WTC11 (cell line): Measurements from ENCODE around the gene TUBA3C. TPM values are rescaled to one million over a fixed set of nuclear protein-coding genes. Genes with fewer than 3 reads are reported as not detected.

Experiments used
- ATAC-seq: fragments of 200-7000 bp; cut with Tn5 transposase; 2 replicates; pipeline ENCODE4 v1.10.0; 2021; ENCODE audit warnings: mild to moderate bottlenecking, moderate library complexity
- CTCF ChIA-PET: fragments of 300-600 bp; sonication (Branson Sonifier 250); formaldehyde crosslinking; loops from one replicate; lab custom pipeline; 2021; ENCODE audit warnings: antibody characterized with exemption; lab: Charles Lee
- POLR2A ChIA-PET: fragments of 350-600 bp; sonication (Branson Sonifier 250); formaldehyde crosslinking; loops from one replicate; lab custom pipeline; 2021; ENCODE audit warnings: antibody characterized with exemption; lab: Charles Lee
- DNase-seq: peaks from one replicate; pipeline ENCODE4 v3.0.0; 2021; ENCODE audit warnings: low spot score
- H3K27ac Mint-ChIP-seq: 2 replicates; pipeline ENCODE4 v1.8.0; 2021; ENCODE audit warnings: mixed read lengths
- H3K27me3 Mint-ChIP-seq: 2 replicates; pipeline ENCODE4 v1.8.0; 2021; ENCODE audit warnings: low read depth, mild to moderate bottlenecking, moderate library complexity, mixed read lengths
- H3K36me3 Mint-ChIP-seq: 2 replicates; pipeline ENCODE4 v1.8.0; 2021; ENCODE audit warnings: mixed read lengths
- H3K4me1 Mint-ChIP-seq: 2 replicates; pipeline ENCODE4 v1.8.0; 2022; ENCODE audit warnings: mixed read lengths
- H3K4me3 Mint-ChIP-seq: 2 replicates; pipeline ENCODE4 v1.8.0; 2021; ENCODE audit warnings: mild to moderate bottlenecking, moderate library complexity, mixed read lengths
- H3K9me3 Mint-ChIP-seq: 2 replicates; pipeline ENCODE4 v1.8.0; 2021; ENCODE audit warnings: mixed read lengths
- ATF6 ChIP-seq: sonication (generic); formaldehyde crosslinking; IDR thresholded peaks from 2 replicates; pipeline ENCODE4 v1.8.1; 2023; ENCODE audit warnings: mild to moderate bottlenecking, missing genetic modification reagents
- GRHL2 ChIP-seq: fragments of 250-450 bp; sonication (Bioruptor Pico); IDR thresholded peaks from 2 replicates; pipeline ENCODE4 v1.8.0; 2022; ENCODE audit warnings: mild to moderate bottlenecking, moderate library complexity; ENCODE audit not compliant: insufficient replicate concordance, severe bottlenecking
- JUN ChIP-seq: sonication (generic); formaldehyde crosslinking; IDR thresholded peaks from 2 replicates; pipeline ENCODE4 v1.8.0; 2023; ENCODE audit warnings: mild to moderate bottlenecking, missing genetic modification reagents
- MYBL2 ChIP-seq: sonication (generic); formaldehyde crosslinking; IDR thresholded peaks from 2 replicates; pipeline ENCODE4 v1.8.1; 2023; ENCODE audit warnings: mild to moderate bottlenecking, moderate library complexity, missing genetic modification reagents
- NFYB ChIP-seq: sonication (generic); formaldehyde crosslinking; conservative IDR thresholded peaks from 2 replicates; pipeline ENCODE4 v1.8.0; 2022; ENCODE audit warnings: low read depth, missing genetic modification reagents
- NR3C1 ChIP-seq: sonication (generic); formaldehyde crosslinking; conservative IDR thresholded peaks from 2 replicates; pipeline ENCODE4 v1.8.1; 2023; ENCODE audit warnings: low read depth, mild to moderate bottlenecking, missing genetic modification reagents
- PRDM15 ChIP-seq: sonication (generic); formaldehyde crosslinking; IDR thresholded peaks from 2 replicates; pipeline ENCODE4 v1.8.0; 2022; ENCODE audit warnings: missing genetic modification reagents
- RORB ChIP-seq: fragments of 250-450 bp; sonication (Bioruptor Pico); IDR thresholded peaks from 2 replicates; pipeline ENCODE4 v1.9.0; 2021; ENCODE audit warnings: mild to moderate bottlenecking
- SMAD3 ChIP-seq: sonication (generic); formaldehyde crosslinking; IDR thresholded peaks from 2 replicates; pipeline ENCODE4 v1.8.0; 2022; ENCODE audit warnings: missing genetic modification reagents, mild to moderate bottlenecking, borderline replicate concordance
- TCF7 ChIP-seq: sonication (generic); formaldehyde crosslinking; IDR thresholded peaks from 2 replicates; pipeline ENCODE4 v1.8.0; 2022; ENCODE audit warnings: mild to moderate bottlenecking, low read depth, missing genetic modification reagents, moderate library complexity
- ZBTB21 ChIP-seq: sonication (generic); formaldehyde crosslinking; IDR thresholded peaks from 2 replicates; pipeline ENCODE4 v1.8.1; 2023; ENCODE audit warnings: mild to moderate bottlenecking, missing genetic modification reagents, borderline replicate concordance
- ZNF425 ChIP-seq: fragments of 250-450 bp; sonication (Bioruptor Pico); conservative IDR thresholded peaks from 2 replicates; pipeline ENCODE4 v1.9.0; 2021; ENCODE audit warnings: mild to moderate bottlenecking
- ZNF512 ChIP-seq: sonication (generic); formaldehyde crosslinking; IDR thresholded peaks from 2 replicates; pipeline ENCODE4 v1.8.1; 2022; ENCODE audit warnings: missing genetic modification reagents, borderline replicate concordance
- ZNF532 ChIP-seq: fragments of 250-450 bp; sonication (Bioruptor Pico); IDR thresholded peaks from 2 replicates; pipeline ENCODE4 v1.9.0; 2021; ENCODE audit warnings: mild to moderate bottlenecking, borderline replicate concordance
- ZNF671 ChIP-seq: fragments of 250-450 bp; sonication (Bioruptor Pico); IDR thresholded peaks from 2 replicates; pipeline ENCODE4 v1.8.0; 2021; ENCODE audit warnings: mild to moderate bottlenecking
- total RNA-seq: library from RNA; stranded (reverse); gene quantifications from 3 replicates; pipeline ENCODE4 v1.2.3, GENCODE V29; 2021

Gene TUBA3C
- total RNA-seq, 1 experiment from 2014 or later: not detected

GRCh38 chr13:19156013-19156825 is 25.4 kb downstream of the TUBA3C start:
- CTCF ChIA-PET: no interaction called here
- H3K27me3 Mint-ChIP-seq: peaks cover 15% of the 10 kb centered on the region
- no peak for TF ChIP-seq MYBL2 (CRISPR knock-in tag)
- TF ChIP-seq RORB (CRISPR knock-in tag): no peak
- no peak for TF ChIP-seq JUN (CRISPR knock-in tag)
- no peak for TF ChIP-seq PRDM15 (CRISPR knock-in tag)
- TF ChIP-seq, all 79 proteins: peak for 0
- DNase-seq (no peak), ATAC-seq (no peak)
- peaks cover 49% of the 10 kb centered on the region for H3K36me3 Mint-ChIP-seq
- H3K4me1 Mint-ChIP-seq: no peaks in the 10 kb centered on the region
- no peak overlapping the region for H3K4me3 Mint-ChIP-seq
- H3K27ac Mint-ChIP-seq: no peak overlapping the region
- POLR2A ChIA-PET: no interaction called here
- peaks cover 40% of the 10 kb centered on the region for H3K9me3 Mint-ChIP-seq

- Mint-ChIP-seq H3K9me3 (peaks cover 45% of the 10 kb centered on the region), H3K4me3 (no peak overlapping the region), H3K4me1 (no peaks in the 10 kb centered on the region), H3K27me3 (peaks cover 22% of the 10 kb centered on the region), H3K36me3 (peaks cover 53% of the 10 kb centered on the region), H3K27ac (no peak overlapping the region)
- ChIA-PET POLR2A (no interaction called here), CTCF (no interaction called here)
- ATAC-seq: no peak
- TF ChIP-seq ZNF425 (CRISPR knock-in tag): no peak
- no peak for TF ChIP-seq TCF7 (CRISPR knock-in tag)
- TF ChIP-seq NFYB (CRISPR knock-in tag): no peak
- no peak for TF ChIP-seq ATF6
- TF ChIP-seq RORB (CRISPR knock-in tag): no peak
- TF ChIP-seq ZNF512: no peak
- no peak for TF ChIP-seq NR3C1 (CRISPR knock-in tag)
- TF ChIP-seq, all 79 proteins: peak for 0
- DNase-seq: no peak
Observed at GRCh38 chr13:19155321-19155861, 26.2 kb downstream of the TUBA3C start.

- Mint-ChIP-seq H3K4me1 (no peaks in the 10 kb centered on the region), H3K4me3 (no peak overlapping the region), H3K9me3 (peaks cover 49% of the 10 kb centered on the region), H3K27me3 (peaks cover 21% of the 10 kb centered on the region), H3K36me3 (peaks cover 56% of the 10 kb centered on the region), H3K27ac (no peak overlapping the region)
- TF ChIP-seq ZNF671 (no peak), ZNF532 (CRISPR knock-in tag) (no peak), ZBTB21 (CRISPR knock-in tag) (no peak), GRHL2 (CRISPR knock-in tag) (no peak), SMAD3 (CRISPR knock-in tag) (no peak)
- ChIA-PET CTCF (no interaction called here), POLR2A (no interaction called here)
- ATAC-seq: no peak
- DNase-seq: no peak
Observed at GRCh38 chr13:19154843-19155242, 26.8 kb downstream of the TUBA3C start.
